ENCODE results near the gene PRR14L. TPM values are rescaled to one million over a fixed set of nuclear protein-coding genes. Genes with fewer than 3 reads are reported as not detected.

Gene PRR14L
- total and polyA plus RNA-seq, 2 of the 13 experiments (the other 11 are each of a cell fraction or from before 2014, with no cell fraction given), result 6.6 to 16.5 TPM

GRCh38 chr22:31749636-31750364 is at the start of gene PRR14L (continued):
- peak; percentile 90; the same call in 1 of the 2 replicates for TF ChIP-seq SIN3A (IDR thresholded peaks at IDR 0.05; ENCODE audit: borderline replicate concordance, low read depth, low read length)
- TF ChIP-seq AHDC1 (CRISPR knock-in tag; IDR thresholded peaks at IDR 0.05; ENCODE audit: borderline replicate concordance), result no peak
- peak; percentile 39 for TF ChIP-seq HCFC1 (IDR thresholded peaks at IDR 0.05; ENCODE audit: low read depth, low read length)
- no peak for TF ChIP-seq RBM22 (optimal IDR thresholded peaks at IDR 0.05; ENCODE audit: low read length)
- peak; percentile 79 for TF ChIP-seq ZNF770 (CRISPR knock-in tag; IDR thresholded peaks at IDR 0.05)
- TF ChIP-seq, protein P1, sequence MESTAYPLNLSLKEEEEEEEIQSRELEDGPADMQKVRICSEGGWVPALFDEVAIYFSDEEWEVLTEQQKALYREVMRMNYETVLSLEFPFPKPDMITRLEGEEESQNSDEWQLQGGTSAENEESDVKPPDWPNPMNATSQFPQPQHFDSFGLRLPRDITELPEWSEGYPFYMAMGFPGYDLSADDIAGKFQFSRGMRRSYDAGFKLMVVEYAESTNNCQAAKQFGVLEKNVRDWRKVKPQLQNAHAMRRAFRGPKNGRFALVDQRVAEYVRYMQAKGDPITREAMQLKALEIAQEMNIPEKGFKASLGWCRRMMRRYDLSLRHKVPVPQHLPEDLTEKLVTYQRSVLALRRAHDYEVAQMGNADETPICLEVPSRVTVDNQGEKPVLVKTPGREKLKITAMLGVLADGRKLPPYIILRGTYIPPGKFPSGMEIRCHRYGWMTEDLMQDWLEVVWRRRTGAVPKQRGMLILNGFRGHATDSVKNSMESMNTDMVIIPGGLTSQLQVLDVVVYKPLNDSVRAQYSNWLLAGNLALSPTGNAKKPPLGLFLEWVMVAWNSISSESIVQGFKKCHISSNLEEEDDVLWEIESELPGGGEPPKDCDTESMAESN (CRISPR knock-in tag; conservative IDR thresholded peaks at IDR 0.05), result peak; percentile 77; the same call in 1 of the 2 replicates
- peak; percentile 27; the same call in 1 of the 2 replicates for TF ChIP-seq ATF3 (CRISPR knock-in tag; IDR thresholded peaks at IDR 0.05)
- TF ChIP-seq HMG20B (CRISPR knock-in tag; conservative IDR thresholded peaks at IDR 0.05), result no peak
- no peak for TF ChIP-seq NCOA5 (CRISPR knock-in tag; IDR thresholded peaks at IDR 0.05)
- TF ChIP-seq HNRNPLL (IDR thresholded peaks at IDR 0.05; ENCODE audit: low read depth, low read length, poor library complexity, severe bottlenecking), result peak; percentile 77
- peak; percentile 92; the same call in 1 of the 2 replicates for TF ChIP-seq ELF4 (CRISPR knock-in tag; IDR thresholded peaks at IDR 0.05; ENCODE audit: borderline replicate concordance)
- TF ChIP-seq KDM3A (CRISPR knock-in tag; IDR thresholded peaks at IDR 0.05; ENCODE audit: low read depth), result peak; percentile 91; the same call in 1 of the 2 replicates
- TF ChIP-seq SATB2 (CRISPR knock-in tag; IDR thresholded peaks at IDR 0.05), result peak; percentile 40; the same call in 1 of the 2 replicates
- TF ChIP-seq NFRKB (IDR thresholded peaks at IDR 0.05), result no peak
- TF ChIP-seq, protein P2, sequence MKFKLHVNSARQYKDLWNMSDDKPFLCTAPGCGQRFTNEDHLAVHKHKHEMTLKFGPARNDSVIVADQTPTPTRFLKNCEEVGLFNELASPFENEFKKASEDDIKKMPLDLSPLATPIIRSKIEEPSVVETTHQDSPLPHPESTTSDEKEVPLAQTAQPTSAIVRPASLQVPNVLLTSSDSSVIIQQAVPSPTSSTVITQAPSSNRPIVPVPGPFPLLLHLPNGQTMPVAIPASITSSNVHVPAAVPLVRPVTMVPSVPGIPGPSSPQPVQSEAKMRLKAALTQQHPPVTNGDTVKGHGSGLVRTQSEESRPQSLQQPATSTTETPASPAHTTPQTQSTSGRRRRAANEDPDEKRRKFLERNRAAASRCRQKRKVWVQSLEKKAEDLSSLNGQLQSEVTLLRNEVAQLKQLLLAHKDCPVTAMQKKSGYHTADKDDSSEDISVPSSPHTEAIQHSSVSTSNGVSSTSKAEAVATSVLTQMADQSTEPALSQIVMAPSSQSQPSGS (CRISPR knock-in tag; IDR thresholded peaks at IDR 0.05), result peak; percentile 75
- peak; percentile 83 for TF ChIP-seq PTBP1 (IDR thresholded peaks at IDR 0.05; ENCODE audit: low read depth, low read length, poor library complexity, severe bottlenecking)
- TF ChIP-seq ZBTB7A (CRISPR knock-in tag; IDR thresholded peaks at IDR 0.05), result 0 out of 2 replicates have a peak, but pooled peaks have one; percentile 16

Measured in HepG2 (cell line).